ENCODE results near the gene UBA3. TPM values are rescaled to one million over a fixed set of nuclear protein-coding genes. Genes with fewer than 3 reads are reported as not detected.
A peak's percentile ranks its signal among the peaks of the same experiment; 100 is the strongest.

Gene UBA3
- total and polyA plus RNA-seq, 2 of the 13 experiments (the other 11 are each of a cell fraction or from before 2014, with no cell fraction given): 40.7 to 49.0 TPM

DNA sequence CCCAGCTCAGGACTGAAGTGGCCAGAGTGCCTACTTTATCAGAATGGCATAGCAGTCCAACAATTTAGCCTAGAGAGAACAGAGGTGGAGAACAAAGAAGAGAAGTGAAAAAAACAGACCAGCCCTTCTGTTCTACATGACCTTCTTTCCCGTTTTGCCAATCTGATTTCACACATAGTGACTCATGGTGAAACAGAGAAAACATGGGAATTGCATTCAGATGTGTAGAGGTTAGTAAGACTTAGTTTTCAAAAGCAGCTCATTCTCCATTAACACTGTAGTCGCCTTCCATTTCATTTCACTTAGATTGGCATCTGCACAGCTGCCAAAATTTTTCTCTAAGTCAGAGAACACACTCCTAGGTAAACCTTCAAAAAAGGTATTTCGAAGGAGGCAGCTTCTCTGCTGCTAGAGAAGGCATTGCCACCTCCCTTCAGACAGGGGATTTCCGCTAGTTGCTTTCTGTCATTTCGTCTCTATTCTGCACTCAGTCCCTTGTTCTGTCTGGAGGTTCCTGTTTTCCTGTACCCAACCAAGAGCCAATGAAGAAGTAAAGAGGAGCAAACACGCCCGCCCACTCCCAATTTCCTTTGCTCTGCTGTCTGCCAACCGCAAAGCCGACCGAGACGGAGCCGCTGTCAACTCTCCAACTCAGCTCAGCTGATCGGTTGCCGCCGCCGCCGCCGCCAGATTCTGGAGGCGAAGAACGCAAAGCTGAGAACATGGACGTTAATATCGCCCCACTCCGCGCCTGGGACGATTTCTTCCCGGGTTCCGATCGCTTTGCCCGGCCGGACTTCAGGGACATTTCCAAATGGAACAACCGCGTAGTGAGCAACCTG, 4.4 kb upstream of the UBA3 start, which contains the start of gene ARL6IP5 (continued):
- TF ChIP-seq, protein P1, sequence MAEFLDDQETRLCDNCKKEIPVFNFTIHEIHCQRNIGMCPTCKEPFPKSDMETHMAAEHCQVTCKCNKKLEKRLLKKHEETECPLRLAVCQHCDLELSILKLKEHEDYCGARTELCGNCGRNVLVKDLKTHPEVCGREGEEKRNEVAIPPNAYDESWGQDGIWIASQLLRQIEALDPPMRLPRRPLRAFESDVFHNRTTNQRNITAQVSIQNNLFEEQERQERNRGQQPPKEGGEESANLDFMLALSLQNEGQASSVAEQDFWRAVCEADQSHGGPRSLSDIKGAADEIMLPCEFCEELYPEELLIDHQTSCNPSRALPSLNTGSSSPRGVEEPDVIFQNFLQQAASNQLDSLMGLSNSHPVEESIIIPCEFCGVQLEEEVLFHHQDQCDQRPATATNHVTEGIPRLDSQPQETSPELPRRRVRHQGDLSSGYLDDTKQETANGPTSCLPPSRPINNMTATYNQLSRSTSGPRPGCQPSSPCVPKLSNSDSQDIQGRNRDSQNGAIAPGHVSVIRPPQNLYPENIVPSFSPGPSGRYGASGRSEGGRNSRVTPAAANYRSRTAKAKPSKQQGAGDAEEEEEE (CRISPR knock-in tag; IDR thresholded peaks at IDR 0.05; ENCODE audit: borderline replicate concordance): no peak
- TF ChIP-seq SNAI1 (CRISPR knock-in tag; IDR thresholded peaks at IDR 0.05; ENCODE audit: borderline replicate concordance) (no peak), ZNF674 (CRISPR knock-in tag; IDR thresholded peaks at IDR 0.05; ENCODE audit: low read depth) (no peak), TBX2 (CRISPR knock-in tag; IDR thresholded peaks at IDR 0.05; ENCODE audit: borderline replicate concordance) (peak; percentile 63), ZNF644 (CRISPR knock-in tag; IDR thresholded peaks at IDR 0.05; ENCODE audit: low read depth) (0 out of 2 replicates have a peak, but pooled peaks have one; percentile 26), SIX4 (CRISPR knock-in tag; IDR thresholded peaks at IDR 0.05) (no peak), ZNF83 (CRISPR knock-in tag; IDR thresholded peaks at IDR 0.05; ENCODE audit: borderline replicate concordance) (no peak), TCF7L2 (IDR thresholded peaks at IDR 0.05; ENCODE audit: low read depth, low read length) (no peak), HOXA9 (CRISPR knock-in tag; IDR thresholded peaks at IDR 0.05; ENCODE audit: borderline replicate concordance) (no peak), CENPX (CRISPR knock-in tag; IDR thresholded peaks at IDR 0.05) (no peak), PITX1 (CRISPR knock-in tag; IDR thresholded peaks at IDR 0.05) (no peak), NFKB2 (CRISPR knock-in tag; IDR thresholded peaks at IDR 0.05; ENCODE audit: borderline replicate concordance) (no peak; the same call in 1 of the 2 replicates), KAT7 (CRISPR knock-in tag; IDR thresholded peaks at IDR 0.05; ENCODE audit: borderline replicate concordance) (peak; percentile 52; the same call in 1 of the 2 replicates), ZMYM3 (CRISPR knock-in tag; IDR thresholded peaks at IDR 0.05) (peak; percentile 69; the same call in 1 of the 2 replicates)
- TF ChIP-seq, protein P2, sequence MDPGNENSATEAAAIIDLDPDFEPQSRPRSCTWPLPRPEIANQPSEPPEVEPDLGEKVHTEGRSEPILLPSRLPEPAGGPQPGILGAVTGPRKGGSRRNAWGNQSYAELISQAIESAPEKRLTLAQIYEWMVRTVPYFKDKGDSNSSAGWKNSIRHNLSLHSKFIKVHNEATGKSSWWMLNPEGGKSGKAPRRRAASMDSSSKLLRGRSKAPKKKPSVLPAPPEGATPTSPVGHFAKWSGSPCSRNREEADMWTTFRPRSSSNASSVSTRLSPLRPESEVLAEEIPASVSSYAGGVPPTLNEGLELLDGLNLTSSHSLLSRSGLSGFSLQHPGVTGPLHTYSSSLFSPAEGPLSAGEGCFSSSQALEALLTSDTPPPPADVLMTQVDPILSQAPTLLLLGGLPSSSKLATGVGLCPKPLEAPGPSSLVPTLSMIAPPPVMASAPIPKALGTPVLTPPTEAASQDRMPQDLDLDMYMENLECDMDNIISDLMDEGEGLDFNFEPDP (CRISPR knock-in tag; conservative IDR thresholded peaks at IDR 0.05): no peak
- TF ChIP-seq, protein P3, sequence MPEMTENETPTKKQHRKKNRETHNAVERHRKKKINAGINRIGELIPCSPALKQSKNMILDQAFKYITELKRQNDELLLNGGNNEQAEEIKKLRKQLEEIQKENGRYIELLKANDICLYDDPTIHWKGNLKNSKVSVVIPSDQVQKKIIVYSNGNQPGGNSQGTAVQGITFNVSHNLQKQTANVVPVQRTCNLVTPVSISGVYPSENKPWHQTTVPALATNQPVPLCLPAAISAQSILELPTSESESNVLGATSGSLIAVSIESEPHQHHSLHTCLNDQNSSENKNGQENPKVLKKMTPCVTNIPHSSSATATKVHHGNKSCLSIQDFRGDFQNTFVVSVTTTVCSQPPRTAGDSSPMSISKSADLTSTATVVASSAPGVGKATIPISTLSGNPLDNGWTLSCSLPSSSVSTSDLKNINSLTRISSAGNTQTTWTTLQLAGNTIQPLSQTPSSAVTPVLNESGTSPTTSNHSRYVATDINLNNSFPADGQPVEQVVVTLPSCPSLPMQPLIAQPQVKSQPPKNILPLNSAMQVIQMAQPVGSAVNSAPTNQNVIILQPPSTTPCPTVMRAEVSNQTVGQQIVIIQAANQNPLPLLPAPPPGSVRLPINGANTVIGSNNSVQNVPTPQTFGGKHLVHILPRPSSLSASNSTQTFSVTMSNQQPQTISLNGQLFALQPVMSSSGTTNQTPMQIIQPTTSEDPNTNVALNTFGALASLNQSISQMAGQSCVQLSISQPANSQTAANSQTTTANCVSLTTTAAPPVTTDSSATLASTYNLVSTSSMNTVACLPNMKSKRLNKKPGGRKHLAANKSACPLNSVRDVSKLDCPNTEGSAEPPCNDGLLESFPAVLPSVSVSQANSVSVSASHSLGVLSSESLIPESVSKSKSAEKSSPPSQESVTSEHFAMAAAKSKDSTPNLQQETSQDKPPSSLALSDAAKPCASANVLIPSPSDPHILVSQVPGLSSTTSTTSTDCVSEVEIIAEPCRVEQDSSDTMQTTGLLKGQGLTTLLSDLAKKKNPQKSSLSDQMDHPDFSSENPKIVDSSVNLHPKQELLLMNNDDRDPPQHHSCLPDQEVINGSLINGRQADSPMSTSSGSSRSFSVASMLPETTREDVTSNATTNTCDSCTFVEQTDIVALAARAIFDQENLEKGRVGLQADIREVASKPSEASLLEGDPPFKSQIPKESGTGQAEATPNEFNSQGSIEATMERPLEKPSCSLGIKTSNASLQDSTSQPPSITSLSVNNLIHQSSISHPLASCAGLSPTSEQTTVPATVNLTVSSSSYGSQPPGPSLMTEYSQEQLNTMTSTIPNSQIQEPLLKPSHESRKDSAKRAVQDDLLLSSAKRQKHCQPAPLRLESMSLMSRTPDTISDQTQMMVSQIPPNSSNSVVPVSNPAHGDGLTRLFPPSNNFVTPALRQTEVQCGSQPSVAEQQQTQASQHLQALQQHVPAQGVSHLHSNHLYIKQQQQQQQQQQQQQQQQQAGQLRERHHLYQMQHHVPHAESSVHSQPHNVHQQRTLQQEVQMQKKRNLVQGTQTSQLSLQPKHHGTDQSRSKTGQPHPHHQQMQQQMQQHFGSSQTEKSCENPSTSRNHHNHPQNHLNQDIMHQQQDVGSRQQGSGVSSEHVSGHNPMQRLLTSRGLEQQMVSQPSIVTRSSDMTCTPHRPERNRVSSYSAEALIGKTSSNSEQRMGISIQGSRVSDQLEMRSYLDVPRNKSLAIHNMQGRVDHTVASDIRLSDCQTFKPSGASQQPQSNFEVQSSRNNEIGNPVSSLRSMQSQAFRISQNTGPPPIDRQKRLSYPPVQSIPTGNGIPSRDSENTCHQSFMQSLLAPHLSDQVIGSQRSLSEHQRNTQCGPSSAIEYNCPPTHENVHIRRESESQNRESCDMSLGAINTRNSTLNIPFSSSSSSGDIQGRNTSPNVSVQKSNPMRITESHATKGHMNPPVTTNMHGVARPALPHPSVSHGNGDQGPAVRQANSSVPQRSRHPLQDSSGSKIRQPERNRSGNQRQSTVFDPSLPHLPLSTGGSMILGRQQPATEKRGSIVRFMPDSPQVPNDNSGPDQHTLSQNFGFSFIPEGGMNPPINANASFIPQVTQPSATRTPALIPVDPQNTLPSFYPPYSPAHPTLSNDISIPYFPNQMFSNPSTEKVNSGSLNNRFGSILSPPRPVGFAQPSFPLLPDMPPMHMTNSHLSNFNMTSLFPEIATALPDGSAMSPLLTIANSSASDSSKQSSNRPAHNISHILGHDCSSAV (CRISPR knock-in tag; IDR thresholded peaks at IDR 0.05; ENCODE audit: borderline replicate concordance): no peak
